Effector CD8-positive, alpha-beta T cell (primary cell): Measurements from ENCODE around the gene BET1.
"Not testable (repeated sequence)": the region's sequence is repeated elsewhere in the genome, so short reads cannot be mapped to it uniquely, and the experiment has no call there.

Source experiments
- DNase-seq: peaks from one replicate; lab custom pipeline; 2025; lab: John Stamatoyannopoulos, UW
- total RNA-seq, 4 experiments: gene quantifications; one replicate each; lab custom pipeline; 2026; lab: John Stamatoyannopoulos, UW

The BET1 gene, protein sequence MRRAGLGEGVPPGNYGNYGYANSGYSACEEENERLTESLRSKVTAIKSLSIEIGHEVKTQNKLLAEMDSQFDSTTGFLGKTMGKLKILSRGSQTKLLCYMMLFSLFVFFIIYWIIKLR
- total RNA-seq, result 19.2 to 22.3 (median 20.1) reads per million in 4 experiments

DNA sequence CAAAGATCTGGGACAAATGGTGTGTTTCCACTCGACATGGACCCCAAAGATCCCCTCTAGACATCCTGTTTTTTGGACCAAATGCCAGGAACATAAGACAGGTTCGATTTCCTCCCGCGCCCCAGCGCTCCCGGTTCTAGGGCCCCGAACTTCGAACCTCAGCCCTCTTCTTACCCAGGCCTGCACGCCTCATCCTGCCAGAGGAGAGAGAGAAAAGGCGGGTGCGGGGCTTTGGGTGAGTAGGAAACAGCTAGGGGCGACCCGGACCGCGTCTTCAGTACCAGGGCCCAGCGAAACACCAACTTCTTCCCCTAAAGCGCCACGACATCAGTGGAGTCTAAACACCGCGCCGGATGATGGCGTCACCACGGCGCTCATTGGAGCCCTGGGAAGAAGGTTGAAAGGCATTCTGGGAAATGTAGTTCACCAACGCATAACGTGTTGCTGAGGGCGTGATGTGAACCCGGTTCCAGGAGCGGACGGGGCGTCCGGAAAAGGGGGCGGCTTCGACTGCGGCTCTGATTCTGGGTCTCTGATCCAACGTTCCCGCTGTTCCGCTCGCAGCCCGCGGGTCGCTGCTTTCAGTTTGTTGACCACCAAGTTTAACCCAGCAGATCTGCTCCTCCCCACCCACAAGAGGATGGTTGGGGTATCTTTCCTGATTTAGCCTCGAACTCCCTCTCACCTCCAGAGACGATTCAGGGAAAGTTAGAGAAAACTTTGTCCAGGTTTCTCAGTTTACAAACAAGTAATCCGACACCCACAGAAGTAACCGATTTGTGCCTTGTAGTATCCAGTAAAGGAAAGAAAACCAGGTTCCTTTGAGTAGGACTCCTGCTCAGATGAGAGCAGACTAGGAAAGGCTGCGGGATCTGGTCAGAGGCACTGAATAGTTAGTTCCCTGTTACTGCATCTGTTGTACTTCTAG is at the start of gene BET1:
TSS of gene BET1 (minus strand) at position 332 of the 928 bp plus-strand sequence. CDS start at position 193, 139 bp downstream.
- peak; percentile 91 for DNase-seq

DNA sequence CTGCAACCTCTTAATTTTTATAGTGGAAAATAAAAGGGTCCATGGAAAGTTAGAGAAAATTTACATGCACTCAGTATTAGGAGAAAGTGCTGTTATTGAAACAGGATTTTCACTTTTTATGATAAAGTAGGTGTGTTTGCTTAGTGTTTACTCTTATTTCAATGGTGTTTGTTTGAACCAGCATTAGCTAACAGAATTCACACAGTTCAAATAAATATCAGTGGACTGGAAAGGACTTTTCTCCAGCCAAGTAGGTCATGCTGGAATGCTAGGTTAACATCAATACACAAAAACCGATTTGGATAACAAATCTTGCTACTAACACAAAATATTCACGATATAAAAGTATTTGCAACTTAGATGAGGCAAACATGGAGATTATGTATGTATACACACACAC is 49.4 kb upstream of the BET1 start:
- no peak for DNase-seq

DNA sequence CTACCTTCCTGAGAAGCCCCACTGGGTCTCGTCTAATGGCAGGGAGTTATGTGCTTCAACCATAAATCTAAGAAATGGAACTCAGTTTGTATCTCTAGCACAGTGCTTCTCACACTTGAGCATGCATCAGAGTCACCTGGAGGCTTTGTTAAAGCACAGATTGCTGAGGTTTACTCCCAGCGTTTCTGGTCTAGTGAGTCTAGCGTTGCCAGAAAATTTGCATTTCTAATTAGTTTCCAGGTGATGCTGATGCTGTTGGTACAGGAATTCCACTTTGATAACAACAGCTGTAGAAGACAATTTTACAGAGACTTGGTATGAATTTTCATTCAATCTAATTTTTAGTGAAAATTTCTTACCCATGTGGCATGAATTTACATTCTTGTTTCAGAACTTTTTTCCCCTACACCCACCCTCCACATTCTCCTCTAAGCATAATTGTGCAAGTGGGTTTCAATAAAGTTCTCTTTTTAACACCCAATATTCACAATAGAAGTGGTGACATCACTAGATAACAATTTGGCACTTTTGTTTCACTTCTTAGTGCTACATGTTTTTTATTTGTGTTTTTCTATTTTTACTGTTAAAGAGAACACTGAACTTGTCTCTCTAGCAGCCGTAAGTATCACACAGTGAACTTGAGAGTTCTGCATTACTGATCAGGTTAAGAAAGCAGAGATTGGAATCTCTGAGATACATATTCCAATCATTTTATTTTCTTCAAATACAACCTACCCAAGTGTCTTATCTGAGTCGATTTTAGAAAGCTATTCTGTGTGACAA is 48.4 kb upstream of the BET1 start:
- no peak for DNase-seq

DNA sequence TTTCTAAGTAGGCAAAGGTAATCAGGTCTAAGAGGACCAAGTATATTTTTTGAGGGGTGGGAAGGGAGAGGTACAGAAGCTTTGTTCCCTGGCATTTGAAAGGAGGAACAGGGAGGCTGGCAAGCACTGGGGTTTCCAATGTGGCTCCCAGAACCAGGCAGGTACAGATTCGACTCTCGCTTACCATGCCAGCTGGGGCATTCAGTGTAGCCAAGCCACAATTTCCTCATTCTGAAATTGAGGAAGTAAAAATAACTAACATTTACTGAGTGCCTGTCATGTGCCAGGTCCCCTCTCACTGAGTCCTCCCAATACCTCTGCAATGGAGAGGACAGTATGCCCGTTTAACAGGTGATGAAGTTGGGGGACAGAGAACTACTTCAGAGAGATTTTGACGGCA is 45.9 kb upstream of the BET1 start:
- no peak for DNase-seq

DNA sequence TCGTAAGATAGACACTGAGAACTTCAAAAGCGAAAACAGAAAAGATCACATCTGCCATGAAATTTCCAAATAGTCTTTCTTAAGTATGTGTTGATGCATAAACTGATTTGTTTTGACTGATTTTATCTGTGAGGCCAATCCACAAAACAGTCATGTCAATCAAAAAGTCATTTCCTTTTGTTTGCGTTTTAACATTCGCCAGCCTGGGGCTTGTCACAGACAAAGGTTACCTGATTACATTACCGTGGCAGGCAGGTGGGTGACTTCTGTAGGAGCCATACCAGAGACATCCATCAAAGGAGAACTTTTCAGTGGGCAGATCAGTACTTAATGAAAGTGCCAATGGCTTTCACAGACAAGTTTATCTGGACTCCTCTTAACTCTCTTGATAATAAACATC is 45.5 kb upstream of the BET1 start:
- DNase-seq, result no peak

DNA sequence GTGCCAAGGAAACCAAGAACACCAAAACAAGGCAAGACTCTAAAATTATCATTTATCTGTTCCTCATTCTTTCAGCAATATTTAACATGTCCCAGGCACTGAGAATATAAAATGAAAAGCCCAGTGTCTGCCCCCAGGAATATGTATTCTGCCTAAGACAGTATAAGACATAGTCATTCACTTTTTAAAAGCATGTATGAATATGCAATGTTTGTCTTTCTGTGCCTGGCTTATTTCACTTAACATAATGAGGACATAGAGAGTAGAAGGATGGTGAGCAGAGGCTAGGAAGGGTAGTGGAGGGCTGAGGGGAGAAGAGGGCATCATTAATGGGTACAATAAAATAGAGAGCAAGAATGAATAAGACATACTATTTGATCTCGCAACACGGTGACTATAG is 44.6 kb upstream of the BET1 start:
- no peak for DNase-seq

DNA sequence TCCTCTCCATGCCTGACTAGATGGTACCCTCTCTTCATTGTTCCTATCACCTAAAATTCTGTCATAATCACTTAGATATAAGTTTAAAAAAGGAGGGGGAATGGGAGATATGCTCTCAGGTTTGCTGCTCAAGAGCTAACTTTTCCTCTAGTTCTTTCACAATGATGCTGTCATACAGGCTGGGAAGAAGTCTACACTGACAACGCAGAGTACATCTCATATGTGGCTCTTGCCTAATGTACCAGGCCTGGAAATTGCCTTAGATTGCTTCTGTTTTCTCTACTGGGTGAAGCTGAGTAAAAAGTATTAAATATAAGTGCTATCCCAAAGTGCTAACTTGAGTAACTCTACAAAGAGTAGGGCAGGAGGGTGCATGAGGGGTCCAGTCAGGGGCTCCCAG is 43.8 kb upstream of the BET1 start:
- no peak for DNase-seq

DNA sequence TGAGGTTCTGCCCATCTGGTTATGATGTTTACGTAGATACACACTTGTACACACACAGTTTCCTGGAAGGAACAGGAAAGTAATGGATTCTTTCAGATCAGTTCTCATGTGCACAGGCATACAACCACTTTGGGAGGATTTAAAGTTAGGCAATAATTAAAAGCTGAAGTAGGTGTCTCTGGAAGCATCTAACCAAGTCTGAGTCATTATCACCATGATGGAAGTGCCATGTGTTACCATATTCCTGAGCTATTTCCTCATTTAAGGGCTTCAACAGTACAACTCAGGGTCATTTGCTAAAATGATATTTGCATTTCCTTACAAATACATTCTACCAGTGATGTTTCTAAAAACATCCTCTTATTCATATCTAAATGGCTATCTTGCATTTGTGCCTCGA is 41.4 kb upstream of the BET1 start:
- no peak for DNase-seq

DNA sequence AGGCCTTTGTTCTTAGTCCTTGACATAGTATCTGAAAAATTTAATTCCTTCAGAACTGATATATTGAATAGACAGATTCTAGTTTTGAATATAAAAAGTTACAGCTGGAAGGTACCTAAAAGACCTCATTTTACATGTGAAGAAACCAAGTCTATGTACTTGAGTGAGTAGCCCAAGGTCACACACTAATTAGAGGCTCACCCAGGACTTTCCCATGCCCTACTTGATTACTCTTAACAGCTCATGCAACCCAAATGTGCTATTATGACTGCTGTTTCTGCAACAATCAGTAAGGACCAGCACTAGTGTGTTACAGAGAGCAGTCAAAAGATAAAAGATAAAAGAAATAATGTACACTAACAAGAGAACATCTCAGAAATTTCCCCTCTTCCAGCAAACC is 40.7 kb upstream of the BET1 start:
- no peak for DNase-seq

DNA sequence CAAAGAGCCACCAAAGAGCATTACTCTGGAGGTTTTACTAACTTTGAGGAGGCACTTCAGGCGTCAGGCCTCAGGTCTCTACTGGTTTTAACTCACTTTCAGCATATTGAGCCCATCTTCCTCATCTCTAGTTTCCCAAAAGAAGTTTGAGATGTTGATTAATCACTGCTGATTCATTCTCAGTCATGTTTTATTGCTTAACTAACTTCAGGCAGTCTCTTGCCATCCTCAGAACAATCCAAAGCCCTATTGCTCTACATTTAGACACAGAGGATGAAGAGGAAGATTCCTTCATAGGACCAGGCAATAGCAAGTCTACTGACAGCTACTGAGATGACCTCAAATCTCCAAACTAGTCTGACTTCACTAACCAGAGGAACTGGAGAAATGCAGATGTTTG is 39.1 kb upstream of the BET1 start:
- DNase-seq, result no peak

DNA sequence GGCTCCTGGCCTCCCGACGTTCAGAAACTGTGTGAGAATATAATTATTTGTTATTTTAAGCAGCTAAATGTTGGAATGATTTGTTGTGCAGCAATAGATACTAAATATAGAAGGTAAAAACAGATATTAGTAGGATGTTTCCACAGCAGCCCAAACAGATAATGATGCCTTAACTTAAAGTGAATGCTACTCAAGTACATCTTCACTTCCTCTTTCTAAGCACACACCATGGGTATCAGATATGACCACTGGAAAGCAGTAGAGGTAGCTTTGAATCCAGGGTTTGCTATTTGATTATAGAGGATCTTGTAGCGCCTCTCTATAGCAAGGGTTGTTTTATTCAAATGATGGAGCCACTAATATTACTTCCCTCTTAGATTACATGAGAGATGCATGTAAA is 38.2 kb upstream of the BET1 start:
- DNase-seq, result no peak

DNA sequence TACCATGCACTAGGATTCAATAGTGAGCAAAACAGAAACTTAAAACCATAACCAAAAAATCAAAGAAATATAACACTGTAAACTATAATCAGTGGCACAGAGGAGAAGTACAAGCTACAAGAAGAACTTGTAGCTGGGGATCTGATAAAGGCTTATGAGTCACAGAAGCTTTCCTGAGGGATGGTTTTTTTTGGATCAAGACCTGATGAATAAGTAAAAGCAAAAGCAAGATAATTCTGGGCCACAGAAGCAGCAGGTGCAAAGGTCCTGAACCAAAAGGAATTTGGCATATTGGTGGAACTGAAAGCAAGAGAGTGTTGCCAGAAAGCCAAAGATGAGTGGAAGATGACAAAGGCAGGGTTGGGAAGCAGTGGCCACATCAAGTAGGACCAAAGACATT is 37.4 kb upstream of the BET1 start:
- no peak for DNase-seq

DNA sequence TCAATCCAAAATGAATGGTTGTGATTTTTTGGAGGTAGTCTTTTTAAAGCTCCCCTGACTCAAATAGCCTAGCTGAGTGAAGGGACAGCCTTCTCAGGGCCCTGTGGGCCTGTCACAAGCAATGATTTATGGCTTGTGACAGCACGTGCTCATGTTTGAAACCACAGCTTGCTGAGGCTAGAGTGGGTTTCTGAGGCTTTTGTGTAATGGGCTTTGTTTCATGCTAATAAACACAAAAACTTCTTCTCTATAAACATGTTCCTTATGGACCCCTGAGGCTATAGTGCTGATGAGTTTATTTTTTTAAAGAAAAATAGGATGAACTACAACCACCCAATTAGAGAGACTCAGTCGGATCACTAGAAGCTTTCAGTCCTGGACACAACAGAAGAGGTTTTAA is 36.1 kb upstream of the BET1 start:
- no peak for DNase-seq

DNA sequence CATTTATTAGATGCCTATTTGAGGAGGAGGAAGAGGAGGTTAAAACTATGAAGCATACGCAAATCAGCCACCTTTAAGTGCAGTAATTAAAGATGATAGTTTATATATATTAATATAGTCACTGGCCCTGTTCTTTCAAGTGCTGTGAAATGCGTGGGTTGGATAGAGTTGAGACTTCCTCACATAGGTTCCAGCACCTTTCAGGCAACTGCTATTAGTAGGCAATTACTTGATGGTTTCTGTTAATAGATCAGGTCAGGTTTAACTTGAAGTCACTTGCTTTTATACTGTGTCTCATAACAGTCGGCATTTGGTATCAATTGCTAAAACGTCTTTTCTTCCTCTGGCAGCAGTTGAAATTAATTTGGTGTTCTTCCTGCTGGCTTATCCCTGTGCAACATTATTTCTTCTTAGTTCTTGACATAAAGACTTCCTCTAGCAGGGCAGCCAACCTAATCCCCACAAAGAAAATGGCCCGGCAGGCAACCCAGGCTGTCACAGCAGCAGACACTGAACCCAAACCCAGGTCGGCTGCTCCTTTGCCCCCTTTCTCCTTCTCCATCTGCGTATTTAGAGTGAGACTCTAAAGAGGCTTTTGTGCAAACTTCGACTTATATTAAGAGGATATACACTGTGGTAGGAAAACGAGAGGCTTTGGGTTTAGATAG is 35.3 kb upstream of the BET1 start:
- no peak for DNase-seq

DNA sequence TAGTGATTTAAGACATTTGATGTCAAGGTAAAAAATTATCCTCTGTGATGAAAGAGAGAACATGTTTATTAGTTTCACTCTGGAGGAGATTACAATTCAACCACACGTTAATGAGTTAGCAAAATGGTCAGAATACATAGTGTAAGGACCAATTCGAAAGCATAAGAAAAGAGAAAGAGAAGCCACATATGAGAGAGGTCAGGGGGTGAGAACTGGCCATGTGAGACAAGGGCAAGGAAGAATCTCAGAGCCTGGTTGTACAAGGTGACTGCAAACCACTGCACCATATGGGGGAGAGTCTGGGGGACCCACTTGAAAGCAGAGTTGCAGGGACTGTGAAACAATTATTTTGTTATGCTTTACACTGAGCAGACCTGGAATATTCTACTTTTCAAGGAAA is 27.7 kb upstream of the BET1 start:
- no peak for DNase-seq

DNA sequence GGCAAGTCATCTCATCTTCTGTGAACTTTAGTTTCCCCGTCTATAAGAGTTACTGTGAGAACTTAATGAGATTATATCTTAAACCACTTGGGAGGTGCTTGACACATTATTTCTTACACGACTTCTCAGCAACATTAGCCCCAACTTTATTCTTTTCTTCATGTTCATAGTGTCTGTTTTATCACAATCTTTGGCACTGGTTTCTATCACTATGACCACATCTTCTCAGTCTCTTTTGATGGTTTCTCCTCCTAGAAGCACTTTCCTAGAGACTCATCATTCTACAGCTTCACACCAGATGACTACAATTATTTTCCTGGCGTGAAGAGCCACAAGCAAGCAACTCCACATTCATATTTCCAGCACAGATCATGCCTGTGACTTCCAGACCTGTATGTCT is 26.5 kb upstream of the BET1 start:
- no peak for DNase-seq

DNA sequence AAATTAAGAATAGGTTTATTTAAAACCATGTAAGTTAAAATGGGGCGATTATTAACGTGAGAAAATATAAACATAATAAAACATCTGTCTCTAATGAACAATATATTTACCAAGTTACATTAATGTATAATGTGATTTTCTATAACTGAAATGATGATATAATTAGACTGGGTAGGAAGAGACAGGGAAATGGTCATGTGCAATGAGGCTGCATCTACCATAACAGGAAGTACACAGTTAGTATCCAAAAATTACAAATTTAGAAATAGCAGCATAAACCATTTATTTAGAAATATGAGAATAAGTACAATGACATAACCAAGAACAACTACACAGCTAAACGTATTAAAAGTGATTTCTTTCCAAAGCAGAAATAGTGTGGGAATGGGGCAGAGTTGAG is 25.8 kb upstream of the BET1 start:
- no peak for DNase-seq

DNA sequence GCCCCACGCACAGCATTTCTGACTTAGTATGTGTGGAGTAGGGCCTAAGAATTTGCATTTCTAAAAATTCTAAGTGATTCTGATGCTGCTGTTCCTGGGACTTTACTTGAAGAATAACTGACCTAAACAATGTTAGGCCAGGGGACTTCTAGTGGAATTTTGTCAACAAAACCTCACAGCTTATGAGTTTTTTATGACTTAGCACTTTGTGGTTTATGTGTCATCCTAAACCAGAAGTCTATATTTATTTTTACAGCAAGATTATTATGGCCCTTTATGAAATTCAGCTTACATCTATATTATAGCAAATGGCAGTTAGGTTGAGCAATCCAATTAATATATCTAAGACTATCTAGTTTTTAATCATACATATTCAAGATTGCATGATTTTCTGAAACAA is 24.6 kb upstream of the BET1 start:
- no peak for DNase-seq

DNA sequence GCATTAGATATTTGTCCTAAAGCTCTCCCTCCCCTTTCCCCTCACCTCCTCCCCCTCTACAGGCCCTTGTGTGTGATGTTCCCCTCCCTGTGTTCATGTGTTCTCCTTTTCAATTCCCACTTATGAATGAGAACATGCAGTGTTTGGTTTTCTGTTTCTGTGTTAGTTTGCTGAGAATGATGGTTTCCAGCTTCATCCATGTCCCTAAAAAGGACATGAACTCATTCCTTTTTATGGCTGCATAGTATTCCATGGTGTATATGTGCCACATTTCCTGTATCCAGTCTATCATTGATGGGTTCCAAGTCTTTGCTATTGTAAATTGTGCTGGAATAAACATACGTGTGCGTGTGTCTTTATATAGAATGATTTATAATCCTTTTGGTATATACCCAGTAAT is 22.5 kb upstream of the BET1 start:
- DNase-seq, result not testable (repeated sequence)

DNA sequence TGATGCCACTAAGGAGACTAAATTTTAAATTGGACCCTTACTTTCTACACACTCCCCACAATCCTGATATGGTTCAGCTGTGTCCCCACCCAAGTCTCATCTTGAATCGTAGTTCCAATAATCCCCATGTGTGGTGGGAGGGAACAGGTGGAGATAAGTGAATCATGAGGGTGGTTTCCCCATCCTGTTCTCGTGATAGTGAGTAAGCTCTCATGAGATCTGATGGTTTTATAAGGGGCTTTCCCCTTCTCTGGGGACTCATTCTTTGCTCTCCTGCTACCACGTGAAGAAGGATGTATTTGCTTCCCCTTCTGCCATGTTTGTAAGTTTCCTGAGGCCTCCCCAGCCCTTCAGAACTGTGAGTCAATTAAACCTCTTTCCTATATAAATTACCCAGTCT is 18.4 kb upstream of the BET1 start:
- DNase-seq, result no peak

DNA sequence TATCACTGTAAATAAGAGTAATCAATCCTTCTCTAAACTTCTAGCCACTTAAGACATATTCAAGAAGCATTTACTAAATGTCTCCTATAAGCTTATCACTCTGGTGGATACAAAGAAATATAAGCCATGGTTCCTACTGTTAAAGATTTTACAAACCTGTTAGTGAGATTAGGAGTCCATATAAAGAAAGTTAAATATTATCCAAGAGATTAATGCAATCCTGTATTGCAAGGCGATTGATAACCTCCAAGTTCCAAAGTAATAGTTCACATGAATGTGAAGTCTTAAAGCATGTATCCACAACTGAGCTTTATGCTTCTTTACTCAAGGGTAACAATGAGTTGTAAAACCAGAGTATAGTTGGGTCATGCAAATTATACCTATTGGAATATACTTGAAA is 12.6 kb upstream of the BET1 start:
- no peak for DNase-seq

DNA sequence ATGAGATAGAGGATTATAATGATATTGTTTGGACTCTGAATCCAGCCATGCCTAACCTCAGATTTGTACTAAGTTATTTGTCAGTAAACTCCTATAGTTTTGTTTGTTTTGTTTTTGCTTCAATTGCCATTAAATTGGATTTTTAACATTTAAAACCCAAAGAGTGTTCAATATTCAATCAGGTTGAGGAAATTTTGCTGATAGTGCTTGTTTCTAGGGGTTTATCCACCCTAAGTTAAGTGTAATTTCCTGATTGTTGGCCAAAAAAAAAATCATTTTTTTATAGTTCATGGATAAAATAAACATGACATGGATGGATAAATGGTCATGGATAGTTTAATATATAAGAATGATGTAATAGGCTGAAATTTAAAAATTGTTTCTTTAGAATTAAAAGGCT is 11.4 kb upstream of the BET1 start:
- no peak for DNase-seq
